ENCODE data around the gene ABHD17B.

GRCh38 chr9:71861618-71862017, 49.4 kb downstream of the ABHD17B start:
- TF ChIP-seq ZBTB40 (IDR thresholded peaks at IDR 0.05; ENCODE audit: borderline replicate concordance) = no peak
- TF ChIP-seq PAX8 (IDR thresholded peaks at IDR 0.05) = no peak
- no peak for TF ChIP-seq POLR2AphosphoS5 (IDR thresholded peaks at IDR 0.05; ENCODE audit: low read length)
- TF ChIP-seq CTCF (IDR thresholded peaks at IDR 0.05 in 2 of 3, conservative IDR thresholded peaks at IDR 0.05 in 1 of 3; ENCODE audit: control insufficient read depth in 2 of 3, extremely low read depth in 1 of 3, insufficient read depth in 1 of 3, low read depth in 3 of 3, low read length in 3 of 3) = no peak
- no peak for TF ChIP-seq USF2 (IDR thresholded peaks at IDR 0.05; ENCODE audit: borderline replicate concordance, low read depth, low read length)
- no peak for TF ChIP-seq FOXM1 (IDR thresholded peaks at IDR 0.05; ENCODE audit: low read depth, low read length)
- no peak for TF ChIP-seq ZBTB4 (CRISPR knock-in tag; IDR thresholded peaks at IDR 0.05)
- TF ChIP-seq TBL1XR1 (IDR thresholded peaks at IDR 0.05; ENCODE audit: low read depth, low read length) = no peak
- TF ChIP-seq JUND (IDR thresholded peaks at IDR 0.05; ENCODE audit: low read depth, low read length) = no peak
- TF ChIP-seq EZH2 (IDR thresholded peaks at IDR 0.05; ENCODE audit: borderline replicate concordance, control insufficient read depth, low read depth, low read length) = no peak
- TF ChIP-seq NKRF (conservative IDR thresholded peaks at IDR 0.05) = no peak
- TF ChIP-seq RFX5 (IDR thresholded peaks at IDR 0.05; ENCODE audit: low read depth, low read length) = no peak
